Panc1 (cell line): Measurements from ENCODE around the gene NLRP6. TPM values are rescaled to one million over a fixed set of nuclear protein-coding genes. Genes with fewer than 3 reads are reported as not detected.

ENCODE experiments used
- ATAC-seq: fragments of 200-7000 bp; cut with Tn5 transposase; 2 replicates; pipeline ENCODE4 v1.9.1; 2020; ENCODE audit warnings: mild to moderate bottlenecking, moderate library complexity
- BruUV-seq: library from RNA; stranded (reverse); fragments of 400-500 nt; replicated peaks from 2 replicates; lab custom pipeline; 2021; lab: Mats Ljungman, UMichigan
- CTCF ChIA-PET: fragments of 300-600 bp; sonication (Branson Sonifier 250); formaldehyde crosslinking; loops from one replicate; lab custom pipeline; 2022; ENCODE audit warnings: antibody characterized with exemption; lab: Charles Lee
- POLR2A ChIA-PET: fragments of 300-600 bp; sonication (Branson Sonifier 250); formaldehyde crosslinking; loops from one replicate; lab custom pipeline; 2022; ENCODE audit warnings: antibody characterized with exemption; lab: Charles Lee
- DNase-seq: peaks from one replicate; pipeline ENCODE4 v3.0.0-alpha.2; 2010; ENCODE audit warnings: low read depth, low spot score
- H3K27ac ChIP-seq: 2 replicates; pipeline ENCODE4 v1.5.1; 2011; ENCODE audit warnings: mild to moderate bottlenecking, low read length, inconsistent platforms
- H3K27me3 ChIP-seq: fragments of 200-500 bp; sonication (Bioruptor generic); 2 replicates; pipeline ENCODE4 v1.6.0; 2014; ENCODE audit warnings: low read length, inconsistent platforms; ENCODE audit not compliant: control insufficient read depth, insufficient read depth
- H3K36me3 ChIP-seq: fragments of 200-500 bp; sonication (Bioruptor generic); 2 replicates; pipeline ENCODE4 v1.5.1; 2014; ENCODE audit warnings: inconsistent platforms, mild to moderate bottlenecking, low read length, moderate library complexity; ENCODE audit not compliant: control insufficient read depth, insufficient read depth
- H3K4me1 ChIP-seq: 2 replicates; pipeline ENCODE4 v1.5.1; 2011; ENCODE audit warnings: inconsistent platforms, mild to moderate bottlenecking, low read length, moderate library complexity; ENCODE audit not compliant: control insufficient read depth, insufficient read depth
- H3K4me3 ChIP-seq, 2 experiments: 2 replicates each; pipeline ENCODE4 v1.5.1; 2011 to 2012; ENCODE audit warnings: low read depth in 2 of 2, low read length in 2 of 2, mild to moderate bottlenecking in 2 of 2, inconsistent platforms in 1 of 2, moderate library complexity in 1 of 2
- H3K9me3 ChIP-seq: fragments of 200-500 bp; sonication (Bioruptor generic); 2 replicates; pipeline ENCODE4 v1.5.1; 2014; ENCODE audit warnings: low read depth, mild to moderate bottlenecking, inconsistent platforms, low read length, moderate library complexity; ENCODE audit not compliant: control insufficient read depth, insufficient read depth
- CTCF ChIP-seq: fragments of 450-650 bp; IDR thresholded peaks from 2 replicates; pipeline ENCODE4 v1.5.1; 2017; ENCODE audit warnings: mild to moderate bottlenecking
- POLR2AphosphoS5 ChIP-seq: IDR thresholded peaks from 2 replicates; pipeline ENCODE4 v1.6.1; 2012; ENCODE audit warnings: mild to moderate bottlenecking, low read depth, low read length, moderate library complexity
- SIN3A ChIP-seq: IDR thresholded peaks from 2 replicates; pipeline ENCODE4 v1.6.1; 2012; ENCODE audit warnings: low read depth, mild to moderate bottlenecking, low read length, moderate library complexity, borderline replicate concordance; ENCODE audit not compliant: insufficient read depth
- TCF7L2 ChIP-seq: IDR thresholded peaks from 2 replicates; pipeline ENCODE4 v1.6.1; 2011; ENCODE audit warnings: mild to moderate bottlenecking, low read depth, low read length, inconsistent platforms
- in situ Hi-C: cut with HindIII; loops from 2 replicates; pipeline ENCODE4 v1.10.0; 2016; ENCODE audit warnings: low sequenced_read_pairs, low pct_unique_long_range_greater_than_20kb
- intact Hi-C: fragments of 100-400 bp; cut with micrococcal nuclease; formaldehyde crosslinking; loops from one replicate; pipeline ENCODE4 v1.10.0; 2022; ENCODE audit not compliant: unreplicated experiment
- total RNA-seq: library from RNA; stranded (reverse); gene quantifications from one replicate; pipeline ENCODE4 v1.2.1, GENCODE V29; 2021; ENCODE audit not compliant: unreplicated experiment
- TF ChIP-seq, protein P1 (sequence below), 2 experiments: IDR thresholded peaks; 2 replicates each; pipeline ENCODE4 v1.6.1; 2011 to 2012; ENCODE audit warnings: low read depth in 2 of 2, control low read depth in 1 of 2, low read length in 1 of 2, mild to moderate bottlenecking in 1 of 2, moderate library complexity in 1 of 2; ENCODE audit not compliant: insufficient read depth in 1 of 2

NLRP6 gene
- total RNA-seq, 1 experiment from 2014 or later, result 0.59 TPM

GRCh38 chr11:235609-235996 is 42.6 kb upstream of the NLRP6 start:
- Histone ChIP-seq H3K4me1 (peaks cover 26% of the 10 kb centered on the region), H3K9me3 (no peaks in the 10 kb centered on the region), H3K27me3 (no peaks in the 10 kb centered on the region), H3K36me3 (peaks cover 10% of the 10 kb centered on the region), H3K27ac (peak overlapping the region; percentile 94), H3K4me3 (peak overlapping the region; percentile 66 to 70)
- in situ Hi-C loops (no loop called here), intact Hi-C loops (no loop called here)
- ATAC-seq, result peak; percentile 34
- ChIA-PET POLR2A (no interaction called here), CTCF (interaction anchor here (1.7 kb wide), 1 partner anchor 20 kb away, joined by 3 read pairs; no protein-coding TSS in a partner anchor)
- TF ChIP-seq, protein P1, sequence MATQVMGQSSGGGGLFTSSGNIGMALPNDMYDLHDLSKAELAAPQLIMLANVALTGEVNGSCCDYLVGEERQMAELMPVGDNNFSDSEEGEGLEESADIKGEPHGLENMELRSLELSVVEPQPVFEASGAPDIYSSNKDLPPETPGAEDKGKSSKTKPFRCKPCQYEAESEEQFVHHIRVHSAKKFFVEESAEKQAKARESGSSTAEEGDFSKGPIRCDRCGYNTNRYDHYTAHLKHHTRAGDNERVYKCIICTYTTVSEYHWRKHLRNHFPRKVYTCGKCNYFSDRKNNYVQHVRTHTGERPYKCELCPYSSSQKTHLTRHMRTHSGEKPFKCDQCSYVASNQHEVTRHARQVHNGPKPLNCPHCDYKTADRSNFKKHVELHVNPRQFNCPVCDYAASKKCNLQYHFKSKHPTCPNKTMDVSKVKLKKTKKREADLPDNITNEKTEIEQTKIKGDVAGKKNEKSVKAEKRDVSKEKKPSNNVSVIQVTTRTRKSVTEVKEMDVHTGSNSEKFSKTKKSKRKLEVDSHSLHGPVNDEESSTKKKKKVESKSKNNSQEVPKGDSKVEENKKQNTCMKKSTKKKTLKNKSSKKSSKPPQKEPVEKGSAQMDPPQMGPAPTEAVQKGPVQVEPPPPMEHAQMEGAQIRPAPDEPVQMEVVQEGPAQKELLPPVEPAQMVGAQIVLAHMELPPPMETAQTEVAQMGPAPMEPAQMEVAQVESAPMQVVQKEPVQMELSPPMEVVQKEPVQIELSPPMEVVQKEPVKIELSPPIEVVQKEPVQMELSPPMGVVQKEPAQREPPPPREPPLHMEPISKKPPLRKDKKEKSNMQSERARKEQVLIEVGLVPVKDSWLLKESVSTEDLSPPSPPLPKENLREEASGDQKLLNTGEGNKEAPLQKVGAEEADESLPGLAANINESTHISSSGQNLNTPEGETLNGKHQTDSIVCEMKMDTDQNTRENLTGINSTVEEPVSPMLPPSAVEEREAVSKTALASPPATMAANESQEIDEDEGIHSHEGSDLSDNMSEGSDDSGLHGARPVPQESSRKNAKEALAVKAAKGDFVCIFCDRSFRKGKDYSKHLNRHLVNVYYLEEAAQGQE (IDR thresholded peaks at IDR 0.05; ENCODE audit: insufficient read depth in 1 of 2, low read depth in 2 of 2, low read length in 1 of 2), result no peak
- no peak for DNase-seq
- BruUV-seq, result no TSS peak

GRCh38 chr11:235997-236773 is 42.0 kb upstream of the NLRP6 start, which contains the start of gene SIRT3:
TSS of gene SIRT3 (minus strand) at chr11:236342. CDS start at chr11:236328, 14 bp downstream.
- in situ Hi-C loops (no loop called here), intact Hi-C loops (no loop called here)
- H3K27me3 ChIP-seq, result no peaks in the 10 kb centered on the region
- peak; percentile 94 for ATAC-seq
- H3K9me3 ChIP-seq, result no peaks in the 10 kb centered on the region
- ChIA-PET POLR2A (interaction anchor here (1.1 kb wide), 1 partner anchor 31 kb away, joined by 12 read pairs; no protein-coding TSS in a partner anchor), CTCF (interaction anchor here (2.1 kb wide), 1 partner anchor 15 kb away, joined by 6 read pairs; no protein-coding TSS in a partner anchor)
- H3K36me3 ChIP-seq, result peaks cover 10% of the 10 kb centered on the region
- peak within 1 kb of the TSS; percentile 97 for H3K27ac ChIP-seq
- DNase-seq, result peak; percentile 60
- no TSS peak for BruUV-seq
- TF ChIP-seq, protein P1 (IDR thresholded peaks at IDR 0.05; ENCODE audit: insufficient read depth in 1 of 2, low read depth in 2 of 2, low read length in 1 of 2), result no peak
- TF ChIP-seq CTCF (no peak), SIN3A (peak; percentile 82; the same call in 1 of the 2 replicates), POLR2AphosphoS5 (peak; percentile 90), TCF7L2 (no peak)
- H3K4me3 ChIP-seq, result peak within 1 kb of the TSS; percentile 87 to 98
- H3K4me1 ChIP-seq, result peaks cover 26% of the 10 kb centered on the region
